RWPE1 (cell line): ENCODE data around the gene ZBTB33.

Experiments used
- CTCF ChIA-PET: fragments of 350-600 bp; sonication (Branson Sonifier 250); formaldehyde crosslinking; extraction: SDS; loops from one replicate; lab custom pipeline; 2021; lab: Yijun Ruan, JAX
- POLR2A ChIA-PET: fragments of 400-600 bp; formaldehyde crosslinking; extraction: SDS; loops from one replicate; lab custom pipeline; 2020; ENCODE audit warnings: antibody characterized with exemption; ENCODE audit not compliant: low non-redundant PET; lab: Yijun Ruan, JAX
- DNase-seq: peaks from one replicate; pipeline ENCODE4 v3.0.0; 2012; ENCODE audit warnings: low spot score
- H3K27ac ChIP-seq: fragments of 450-650 bp; 2 replicates; pipeline ENCODE4 v1.5.1; 2017
- CTCF ChIP-seq: fragments of 450-650 bp; conservative IDR thresholded peaks from 2 replicates; pipeline ENCODE4 v1.5.1; 2017; ENCODE audit warnings: low read depth, mild to moderate bottlenecking

ZBTB33 gene

DNA sequence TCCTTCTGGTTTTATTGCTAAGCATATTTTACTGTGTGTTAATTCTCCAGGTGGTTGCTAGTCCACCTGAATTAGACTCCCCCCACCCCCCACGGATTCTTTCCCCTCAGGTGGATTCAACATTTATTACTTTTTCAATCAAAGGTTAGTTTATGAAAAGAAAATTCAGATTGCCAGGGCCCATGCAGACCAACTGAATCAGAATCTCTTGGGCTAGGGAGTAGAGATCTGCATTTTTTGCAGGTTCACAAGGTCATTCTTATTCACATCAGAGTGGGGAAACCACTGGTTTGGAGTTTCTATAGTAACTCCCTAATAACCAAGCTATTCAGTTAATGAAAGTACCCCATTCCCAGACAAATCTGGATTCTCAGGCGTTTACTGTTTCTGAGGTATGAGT, 50.9 kb downstream of the ZBTB33 start:
- no peak overlapping the region for H3K27ac ChIP-seq
- CTCF ChIA-PET, result interaction anchor here (0.6 kb wide), 1 partner anchor 19 kb away, joined by 3 read pairs; no protein-coding TSS in a partner anchor
- POLR2A ChIA-PET, result no interaction called here

DNA sequence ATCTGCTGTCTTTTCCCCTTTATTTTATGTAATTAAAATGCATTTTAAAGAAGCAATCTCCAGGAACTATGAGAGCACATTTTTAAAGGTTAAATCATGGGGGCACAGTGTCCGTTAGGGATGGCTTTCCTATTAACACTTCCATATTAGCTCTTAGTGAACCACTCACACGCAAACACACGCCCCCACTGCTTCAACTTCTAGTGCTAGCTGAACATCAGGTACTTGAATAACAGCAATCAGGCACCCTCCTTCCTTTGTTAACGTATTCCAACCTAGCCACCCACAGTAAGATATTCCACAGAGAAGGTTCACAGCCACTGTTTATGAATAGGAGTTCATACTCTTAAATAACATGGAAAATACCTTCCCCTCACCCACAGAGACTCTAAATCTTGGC, 51.3 kb downstream of the ZBTB33 start:
- no peak overlapping the region for H3K27ac ChIP-seq
- POLR2A ChIA-PET, result no interaction called here

More for the DNA sequence above, 50.9 kb downstream of the ZBTB33 start:
- no peak for DNase-seq
- no peak for TF ChIP-seq CTCF

GRCh38 chrX:120302434-120302833, 51.8 kb downstream of the ZBTB33 start:
- DNase-seq, result no peak
- H3K27ac ChIP-seq, result no peak overlapping the region
- CTCF ChIA-PET, result no interaction called here

More for the DNA sequence above, 51.3 kb downstream of the ZBTB33 start:
- no peak for TF ChIP-seq CTCF
- CTCF ChIA-PET, result no interaction called here
- DNase-seq, result no peak

GRCh38 chrX:120304256-120304655, 53.6 kb downstream of the ZBTB33 start:
- no peak for TF ChIP-seq CTCF
- no peak overlapping the region for H3K27ac ChIP-seq
- DNase-seq, result no peak
- ChIA-PET CTCF (no interaction called here), POLR2A (no interaction called here)

More at GRCh38 chrX:120302434-120302833, 51.8 kb downstream of the ZBTB33 start:
- POLR2A ChIA-PET, result no interaction called here
- no peak for TF ChIP-seq CTCF

- no peak overlapping the region for H3K27ac ChIP-seq
- no peak for DNase-seq
- TF ChIP-seq CTCF, result no peak
- CTCF ChIA-PET, result no interaction called here
- POLR2A ChIA-PET, result no interaction called here
These were observed 55.0 kb downstream of the ZBTB33 start for GRCh38 chrX:120305531-120306141.

- POLR2A ChIA-PET, result no interaction called here
- CTCF ChIA-PET, result no interaction called here
- no peak overlapping the region for H3K27ac ChIP-seq
- no peak for TF ChIP-seq CTCF
- no peak for DNase-seq
These were observed 56.0 kb downstream of the ZBTB33 start for GRCh38 chrX:120306630-120307029.
